Measurements from ENCODE around the gene PXT1.

DNA sequence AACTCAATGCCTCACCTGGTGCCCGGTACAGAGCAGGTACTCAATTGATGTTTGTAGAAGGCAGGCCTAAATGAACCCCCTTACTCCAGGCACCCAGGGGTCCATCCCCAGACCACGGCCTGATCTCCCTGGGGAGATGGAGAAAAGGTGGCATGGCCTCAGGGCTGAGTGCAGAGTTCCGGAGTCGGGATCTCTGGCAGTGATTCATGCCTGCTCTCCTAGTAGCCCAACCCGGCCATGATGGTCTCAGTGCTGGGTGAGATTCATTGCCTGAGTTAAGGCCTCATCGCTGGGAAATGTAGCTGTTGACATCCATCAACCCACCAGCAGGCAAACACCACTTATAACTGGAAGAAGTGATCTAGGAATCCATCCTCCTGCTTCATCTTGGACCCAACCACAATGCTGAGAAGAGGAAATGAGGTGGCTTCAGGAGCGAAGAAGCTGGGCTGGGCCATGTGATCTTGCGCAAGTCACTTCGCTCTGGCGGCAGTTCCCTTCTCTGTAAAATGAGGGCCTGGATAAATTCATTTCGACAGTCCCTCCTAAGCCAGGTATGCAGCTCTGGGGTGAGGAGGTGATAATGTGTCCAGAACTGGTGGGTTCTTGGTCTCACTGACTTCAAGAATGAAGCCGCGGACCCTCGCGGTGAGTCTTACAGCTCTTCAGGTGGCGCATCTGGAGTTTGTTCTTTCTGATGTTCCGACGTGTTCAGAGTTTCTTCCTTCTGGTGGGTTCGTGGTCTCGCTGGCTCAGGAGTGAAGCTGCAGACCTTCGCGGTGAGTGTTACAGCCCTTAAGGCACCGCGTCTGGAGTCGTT, 79.9 kb downstream of the PXT1 start:
- TF ChIP-seq EZH2 (IDR thresholded peaks at IDR 0.05; ENCODE audit: borderline replicate concordance, insufficient read depth, low read depth, low read length, poor library complexity, severe bottlenecking), result no peak
- TF ChIP-seq, protein P1, sequence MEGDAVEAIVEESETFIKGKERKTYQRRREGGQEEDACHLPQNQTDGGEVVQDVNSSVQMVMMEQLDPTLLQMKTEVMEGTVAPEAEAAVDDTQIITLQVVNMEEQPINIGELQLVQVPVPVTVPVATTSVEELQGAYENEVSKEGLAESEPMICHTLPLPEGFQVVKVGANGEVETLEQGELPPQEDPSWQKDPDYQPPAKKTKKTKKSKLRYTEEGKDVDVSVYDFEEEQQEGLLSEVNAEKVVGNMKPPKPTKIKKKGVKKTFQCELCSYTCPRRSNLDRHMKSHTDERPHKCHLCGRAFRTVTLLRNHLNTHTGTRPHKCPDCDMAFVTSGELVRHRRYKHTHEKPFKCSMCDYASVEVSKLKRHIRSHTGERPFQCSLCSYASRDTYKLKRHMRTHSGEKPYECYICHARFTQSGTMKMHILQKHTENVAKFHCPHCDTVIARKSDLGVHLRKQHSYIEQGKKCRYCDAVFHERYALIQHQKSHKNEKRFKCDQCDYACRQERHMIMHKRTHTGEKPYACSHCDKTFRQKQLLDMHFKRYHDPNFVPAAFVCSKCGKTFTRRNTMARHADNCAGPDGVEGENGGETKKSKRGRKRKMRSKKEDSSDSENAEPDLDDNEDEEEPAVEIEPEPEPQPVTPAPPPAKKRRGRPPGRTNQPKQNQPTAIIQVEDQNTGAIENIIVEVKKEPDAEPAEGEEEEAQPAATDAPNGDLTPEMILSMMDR (IDR thresholded peaks at IDR 0.05), result no peak
